Small intestine (tissue), 7 donors: ENCODE measurements around the gene MYL4. TPM values are rescaled to one million over a fixed set of nuclear protein-coding genes. Genes with fewer than 3 reads are reported as not detected.

Source experiments
- DNase-seq, 2 donors: peaks; one replicate each; pipeline versions ENCODE4 v3.0.0 to v3.0.0-alpha.2; 2013
- FAIRE-seq: peaks from 2 replicates; lab custom pipeline; 2012; peaks lifted over from hg19 to GRCh38; lab: Jason Lieb, UNC
- H3K27ac ChIP-seq, 3 donors: one replicate each; pipeline ENCODE4 v1.5.1; 2013; ENCODE audit warnings: low read length in 2 of 3, mild to moderate bottlenecking in 2 of 3, control low read depth in 1 of 3, inconsistent platforms in 1 of 3, low read depth in 1 of 3, moderate library complexity in 1 of 3
- H3K27me3 ChIP-seq, 3 donors: one replicate each; pipeline ENCODE4 v1.6.1; 2013; ENCODE audit warnings: low read length in 3 of 3, inconsistent platforms in 1 of 3; ENCODE audit not compliant: control insufficient read depth in 3 of 3, insufficient read depth in 3 of 3
- H3K36me3 ChIP-seq, 3 donors: one replicate each; pipeline ENCODE4 v1.6.1; 2013; ENCODE audit warnings: low read length in 3 of 3, inconsistent platforms in 1 of 3, low read depth in 1 of 3, mild to moderate bottlenecking in 1 of 3, moderate library complexity in 1 of 3; ENCODE audit not compliant: control insufficient read depth in 3 of 3, insufficient read depth in 2 of 3
- H3K4me1 ChIP-seq, 3 donors: one replicate each; pipeline ENCODE4 v1.6.1; 2013; ENCODE audit warnings: low read length in 2 of 3, inconsistent platforms in 1 of 3, low read depth in 1 of 3, mild to moderate bottlenecking in 1 of 3, moderate library complexity in 1 of 3; ENCODE audit not compliant: control insufficient read depth in 3 of 3, insufficient read depth in 2 of 3
- H3K4me3 ChIP-seq, 3 donors: one replicate each; pipeline ENCODE4 v1.5.1; 2013; ENCODE audit warnings: low read length in 3 of 3, control low read depth in 1 of 3, inconsistent platforms in 1 of 3, low read depth in 1 of 3, mild to moderate bottlenecking in 1 of 3, moderate library complexity in 1 of 3
- H3K9me3 ChIP-seq, 2 donors: one replicate each; pipeline ENCODE4 v1.6.1; 2013; ENCODE audit warnings: low read depth in 1 of 2, low read length in 1 of 2; ENCODE audit not compliant: control insufficient read depth in 2 of 2, insufficient read depth in 1 of 2
- WGBS, 3 donors: extraction: QIAGEN DNeasy Blood & Tissue Kit; methylation state at CpG; one replicate each; pipeline ENCODE4 v1.1.7; 2013; 5-methylcytosine and 5-hydroxymethylcytosine counted together
- polyA plus RNA-seq, 4 donors: library from polyadenylated mRNA; stranded (reverse) in 3 of 4; unstranded in 1 of 4; fragments of 200-250 nt in 3 of 4; fragments of 120-200 nt in 1 of 4; gene quantifications; one replicate each; pipeline versions ENCODE4 v1.2.1 to v1.2.3, GENCODE V29; 2013
- donor health status: healthy with polysubstance abuse.
- donor health status: control.
- donor health status: control.
- donor health status: Bipolar disorder and iron deficiency.
- donor health status: healthy.

MYL4 gene
- polyA plus RNA-seq, 4 donors: 0.31 to 5.5 TPM; not detected in 2

DNA sequence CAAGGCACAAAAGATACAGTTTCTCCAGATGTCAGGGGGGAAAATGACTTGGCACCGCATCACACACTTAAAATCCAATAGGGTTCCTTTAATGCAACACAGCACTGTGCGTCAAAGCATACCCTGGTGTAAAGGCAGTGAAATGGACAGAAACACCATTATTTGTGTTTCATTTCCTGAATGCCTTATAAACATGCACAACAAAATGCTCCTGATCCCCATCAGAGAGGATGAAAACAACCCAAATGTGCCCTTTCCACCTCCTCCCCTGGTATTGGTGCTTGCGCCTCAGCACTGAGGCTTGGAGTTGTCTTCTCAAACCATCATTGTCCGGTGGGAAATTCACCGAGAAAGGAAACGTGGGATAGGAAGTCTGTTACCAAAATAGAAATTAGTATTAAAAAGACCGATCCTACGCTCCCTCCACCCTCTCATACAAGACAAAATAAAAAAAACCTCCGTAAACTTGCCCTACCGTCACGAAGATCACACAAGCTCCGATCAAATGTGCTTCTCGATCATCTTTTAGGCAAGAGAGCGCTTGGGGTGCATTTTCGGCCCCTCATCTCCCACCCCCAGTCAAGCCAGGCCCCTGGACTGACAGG is 20.8 kb upstream of the MYL4 start:
- no peak for FAIRE-seq
- peaks cover 0 to 7% (median 0%) of the 10 kb centered on the region in 3 donors for H3K4me1 ChIP-seq
- no peaks in the 10 kb centered on the region for H3K9me3 ChIP-seq
- H3K4me3 ChIP-seq: peak overlapping the region; percentile 69 to 90 (median 74)
- 1 to 2% (median 1%) methylated on average over 15 of the region's 15 CpGs for WGBS, 3 donors
- peak in 1 of 2 donors; percentile 24 for DNase-seq
- H3K36me3 ChIP-seq: no peaks in the 10 kb centered on the region
- no peaks in the 10 kb centered on the region for H3K27me3 ChIP-seq
- H3K27ac ChIP-seq: peak overlapping the region; percentile 84 to 98 (median 94)

DNA sequence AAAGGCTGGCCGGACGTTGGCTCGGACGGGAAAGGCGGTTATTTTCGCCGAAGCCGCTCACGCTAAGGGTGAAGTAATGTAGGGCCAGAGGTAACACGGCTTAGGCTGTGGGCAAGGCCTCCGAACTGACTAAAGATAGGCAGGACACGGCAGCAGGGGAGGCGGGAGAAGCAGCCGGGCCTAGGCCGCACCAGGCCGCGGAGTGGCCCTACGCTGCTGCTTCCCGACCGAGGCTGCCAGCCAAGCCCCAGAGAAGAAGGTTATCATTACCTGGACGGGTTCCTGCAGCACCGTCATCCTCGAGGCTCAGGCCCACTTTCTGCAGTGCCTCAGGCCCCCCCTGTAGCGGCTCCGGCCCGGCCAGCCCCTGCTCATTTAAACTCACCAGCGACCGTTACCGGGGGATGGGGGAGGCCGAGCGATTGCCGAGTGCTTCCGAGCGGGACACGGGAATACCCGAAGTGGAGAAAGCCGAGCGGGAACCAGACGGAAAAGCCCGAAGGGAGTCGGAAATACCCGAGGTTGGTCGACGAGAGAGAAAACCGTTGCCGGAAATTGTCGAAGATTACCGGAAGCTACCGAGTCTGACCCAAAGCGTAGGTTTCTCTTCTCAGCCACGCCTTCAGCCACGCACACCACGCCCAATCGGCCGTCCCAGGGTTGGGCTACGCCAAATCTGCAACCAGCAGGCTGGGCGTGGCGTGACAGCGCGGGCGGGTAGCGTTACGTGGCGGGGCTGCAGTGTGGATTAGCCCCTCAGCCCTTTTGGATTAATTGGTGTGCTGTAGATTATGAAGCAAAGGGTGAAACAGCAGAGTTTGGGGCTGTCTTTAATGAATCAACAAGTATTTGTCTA is 20.0 kb upstream of the MYL4 start, which contains the start of gene CDC27:
Gene CDC27, minus strand, starts transcription at position 420 of the 856 bp plus-strand sequence. Its CDS starts 123 bp downstream, at position 297.
- H3K27ac ChIP-seq: peak within 1 kb of the TSS; percentile 84 to 98 (median 94)
- H3K36me3 ChIP-seq: no peaks in the 10 kb centered on the region
- no peaks in the 10 kb centered on the region for H3K27me3 ChIP-seq
- peak; percentile 99 to 100 for DNase-seq
- peaks cover 0 to 7% (median 0%) of the 10 kb centered on the region in 3 donors for H3K4me1 ChIP-seq
- WGBS, 3 donors: 0 to 1% (median 0%) methylated on average over 64 of the region's 64 CpGs
- peak; percentile 88 for FAIRE-seq
- H3K9me3 ChIP-seq: no peaks in the 10 kb centered on the region
- peak within 1 kb of the TSS; percentile 69 to 90 (median 74) for H3K4me3 ChIP-seq

DNA sequence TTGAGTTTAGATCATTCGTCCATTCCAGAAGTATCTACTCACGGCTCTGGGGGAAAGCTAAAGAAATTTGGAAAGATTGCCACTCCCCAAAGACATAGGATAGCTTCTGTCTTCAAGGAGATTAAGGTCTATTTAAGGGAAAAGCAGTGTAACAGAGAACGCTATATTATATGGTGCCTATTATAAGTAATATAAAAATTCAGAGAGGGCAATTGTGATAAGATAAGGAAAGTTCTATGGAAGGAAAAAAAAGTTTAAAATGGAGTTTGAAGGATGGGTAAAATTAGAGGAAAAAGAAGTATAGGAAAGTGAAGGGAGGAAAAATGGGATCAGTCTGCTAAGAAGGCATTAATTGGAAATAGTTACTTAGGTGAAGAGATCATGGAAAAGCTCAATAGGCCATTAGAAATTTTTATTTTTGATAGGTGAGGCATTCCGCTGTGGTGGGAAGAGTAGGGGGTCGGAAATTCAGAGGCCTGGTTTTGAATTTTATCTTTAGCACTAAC is 19.4 kb upstream of the MYL4 start:
- Histone ChIP-seq H3K27ac (peak overlapping the region in 2 of 3 donors; percentile 40 to 75), H3K4me1 (peaks cover 0 to 4% (median 0%) of the 10 kb centered on the region in 3 donors), H3K27me3 (no peaks in the 10 kb centered on the region), H3K9me3 (no peaks in the 10 kb centered on the region), H3K36me3 (no peaks in the 10 kb centered on the region), H3K4me3 (peak overlapping the region; percentile 4 to 69 (median 12))
- DNase-seq (no peak), FAIRE-seq (no peak)
- 16 to 36% (median 21%) methylated on average over 5 of the region's 5 CpGs for WGBS, 3 donors

DNA sequence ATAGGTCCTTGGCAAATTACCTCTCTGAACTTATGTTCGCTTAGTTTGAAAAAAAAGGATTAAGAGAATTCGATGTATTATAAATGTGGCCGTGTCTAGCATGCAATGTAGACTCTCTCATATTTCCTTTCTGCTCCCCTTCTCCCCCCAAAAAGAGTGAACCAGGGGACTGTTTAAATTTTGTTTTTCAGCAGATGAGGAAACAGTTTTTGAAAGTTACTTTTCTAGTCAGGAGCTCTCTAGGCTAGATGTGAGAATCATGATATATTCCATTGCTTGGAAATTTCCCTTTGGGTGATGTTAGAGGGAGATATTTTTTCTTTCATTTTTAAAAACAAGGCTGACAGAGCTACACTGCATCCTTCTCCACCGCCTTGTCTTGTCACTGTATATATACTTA is 18.9 kb upstream of the MYL4 start:
- 88 to 97% (median 92%) methylated on average over 4 of the region's 4 CpGs for WGBS, 3 donors
- H3K4me1 ChIP-seq: peaks cover 0 to 4% (median 0%) of the 10 kb centered on the region in 3 donors
- H3K36me3 ChIP-seq: no peaks in the 10 kb centered on the region
- FAIRE-seq (no peak), DNase-seq (no peak)
- no peak overlapping the region for H3K27ac ChIP-seq
- H3K27me3 ChIP-seq: no peaks in the 10 kb centered on the region
- no peak overlapping the region for H3K4me3 ChIP-seq
- no peaks in the 10 kb centered on the region for H3K9me3 ChIP-seq

- Histone ChIP-seq H3K36me3 (no peaks in the 10 kb centered on the region), H3K27ac (no peak overlapping the region), H3K4me3 (no peak overlapping the region), H3K27me3 (no peaks in the 10 kb centered on the region), H3K4me1 (peaks cover 0 to 3% (median 0%) of the 10 kb centered on the region in 3 donors), H3K9me3 (no peaks in the 10 kb centered on the region)
- WGBS, 3 donors: 100% methylated on average over 1 of the region's 1 CpG
- FAIRE-seq: no peak
- no peak for DNase-seq
Measured at GRCh38 chr17:47190770-47191169, 18.4 kb upstream of the MYL4 start.

GRCh38 chr17:47192554-47192953 is 16.6 kb upstream of the MYL4 start:
- DNase-seq (no peak), FAIRE-seq (no peak)
- Histone ChIP-seq H3K4me3 (no peak overlapping the region), H3K27me3 (no peaks in the 10 kb centered on the region), H3K27ac (no peak overlapping the region), H3K4me1 (no peaks in the 10 kb centered on the region), H3K36me3 (no peaks in the 10 kb centered on the region), H3K9me3 (no peaks in the 10 kb centered on the region)
- WGBS, 3 donors: 66 to 79% (median 73%) methylated on average over 6 of the region's 6 CpGs

- Histone ChIP-seq H3K9me3 (no peaks in the 10 kb centered on the region), H3K27ac (no peak overlapping the region), H3K27me3 (no peaks in the 10 kb centered on the region), H3K4me1 (no peaks in the 10 kb centered on the region), H3K36me3 (no peaks in the 10 kb centered on the region), H3K4me3 (no peak overlapping the region)
- 95 to 98% (median 95%) methylated on average over 4 of the region's 4 CpGs for WGBS, 3 donors
- DNase-seq (no peak), FAIRE-seq (no peak)
Measured at GRCh38 chr17:47193931-47194511, 15.1 kb upstream of the MYL4 start.

- no peak overlapping the region for H3K4me3 ChIP-seq
- H3K27me3 ChIP-seq: no peaks in the 10 kb centered on the region
- peaks cover 0 to 2% (median 0%) of the 10 kb centered on the region in 3 donors for H3K4me1 ChIP-seq
- H3K27ac ChIP-seq: no peak overlapping the region
- DNase-seq (no peak), FAIRE-seq (no peak)
- H3K36me3 ChIP-seq: no peaks in the 10 kb centered on the region
- no peaks in the 10 kb centered on the region for H3K9me3 ChIP-seq
Measured at GRCh38 chr17:47197821-47198220, 11.3 kb upstream of the MYL4 start.
